GM12874 (cell line): ENCODE results near the gene ATP5MC2.

Experiments
- TF ChIP-seq, protein P1 (sequence below): IDR thresholded peaks from 2 replicates; pipeline ENCODE4 v1.5.1; 2011; ENCODE audit warnings: low read depth, mild to moderate bottlenecking, control low read depth, low read length, moderate library complexity; ENCODE audit not compliant: insufficient read depth

ATP5MC2 gene

DNA sequence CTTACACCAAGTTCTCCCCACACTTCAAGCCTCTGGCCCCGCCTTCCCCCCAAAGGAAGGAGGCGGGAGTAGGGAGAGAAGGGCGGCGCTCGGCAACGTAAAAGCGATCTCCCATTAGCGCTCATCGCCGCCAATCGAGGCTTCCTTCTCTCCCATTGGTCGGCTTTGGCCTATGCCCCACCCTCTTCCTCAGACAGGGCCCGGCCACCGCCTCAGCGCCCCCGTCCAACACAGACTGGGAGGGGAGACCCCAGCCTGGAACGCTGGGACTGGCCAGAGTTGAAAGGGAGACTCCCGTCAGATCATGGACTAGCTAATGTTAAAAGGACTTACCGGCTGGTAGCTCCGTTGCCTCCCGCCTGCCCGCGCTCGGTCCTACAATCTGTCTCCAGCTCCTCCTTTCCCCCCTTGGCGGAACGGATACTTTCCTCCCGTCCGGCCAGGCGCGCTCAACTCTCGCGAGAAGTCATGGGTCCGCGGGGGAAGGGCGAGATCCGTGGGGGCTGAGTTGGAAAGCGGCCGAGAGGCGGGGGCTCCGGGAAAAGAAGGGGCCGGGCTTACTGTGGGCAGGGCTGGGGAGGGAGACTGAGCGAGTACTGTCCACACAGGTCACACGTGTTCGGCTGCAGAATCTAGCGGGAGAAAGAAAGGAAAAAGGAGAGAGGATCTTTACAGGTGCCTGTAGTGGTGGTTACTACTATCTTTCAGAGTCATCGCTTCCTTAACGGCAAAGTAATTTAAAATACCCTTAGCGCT is 49.8 kb downstream of the ATP5MC2 start, which contains the start of gene ATF7:
ATF7 (minus strand) TSS at position 437 of the 756 bp plus-strand sequence. CDS start 25,382 bp downstream, outside the sequence.
- TF ChIP-seq, protein P1, sequence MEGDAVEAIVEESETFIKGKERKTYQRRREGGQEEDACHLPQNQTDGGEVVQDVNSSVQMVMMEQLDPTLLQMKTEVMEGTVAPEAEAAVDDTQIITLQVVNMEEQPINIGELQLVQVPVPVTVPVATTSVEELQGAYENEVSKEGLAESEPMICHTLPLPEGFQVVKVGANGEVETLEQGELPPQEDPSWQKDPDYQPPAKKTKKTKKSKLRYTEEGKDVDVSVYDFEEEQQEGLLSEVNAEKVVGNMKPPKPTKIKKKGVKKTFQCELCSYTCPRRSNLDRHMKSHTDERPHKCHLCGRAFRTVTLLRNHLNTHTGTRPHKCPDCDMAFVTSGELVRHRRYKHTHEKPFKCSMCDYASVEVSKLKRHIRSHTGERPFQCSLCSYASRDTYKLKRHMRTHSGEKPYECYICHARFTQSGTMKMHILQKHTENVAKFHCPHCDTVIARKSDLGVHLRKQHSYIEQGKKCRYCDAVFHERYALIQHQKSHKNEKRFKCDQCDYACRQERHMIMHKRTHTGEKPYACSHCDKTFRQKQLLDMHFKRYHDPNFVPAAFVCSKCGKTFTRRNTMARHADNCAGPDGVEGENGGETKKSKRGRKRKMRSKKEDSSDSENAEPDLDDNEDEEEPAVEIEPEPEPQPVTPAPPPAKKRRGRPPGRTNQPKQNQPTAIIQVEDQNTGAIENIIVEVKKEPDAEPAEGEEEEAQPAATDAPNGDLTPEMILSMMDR: no peak

DNA sequence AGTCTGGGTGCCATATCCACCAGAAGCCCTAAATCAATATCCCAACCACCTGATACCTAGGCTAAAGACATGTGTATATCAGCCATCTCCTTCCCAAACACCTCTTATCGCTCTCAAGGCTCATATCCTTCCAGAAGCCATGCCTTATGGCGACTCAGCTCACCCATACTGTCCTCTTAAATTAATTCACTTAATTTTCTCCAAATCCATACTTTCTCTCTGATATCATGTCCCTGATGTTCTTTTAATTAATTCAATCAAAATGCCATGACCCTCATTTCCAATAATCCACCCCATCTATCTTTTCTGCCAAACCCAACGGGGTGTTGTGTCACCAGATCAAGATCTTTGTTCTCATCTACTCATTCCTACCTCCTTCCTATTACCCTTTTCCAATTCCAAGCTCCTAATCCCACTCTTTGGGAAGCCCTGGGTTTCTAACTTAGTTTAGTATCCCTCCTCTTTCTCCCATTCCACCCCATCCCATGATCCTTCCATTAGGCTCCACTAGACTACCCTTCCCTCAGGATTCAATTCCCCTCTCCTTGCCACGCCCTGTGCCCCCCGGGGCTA is 50.4 kb downstream of the ATP5MC2 start:
- TF ChIP-seq, protein P1: no peak

GRCh38 chr12:53624956-53625355 is 50.9 kb downstream of the ATP5MC2 start:
- TF ChIP-seq, protein P1: no peak

DNA sequence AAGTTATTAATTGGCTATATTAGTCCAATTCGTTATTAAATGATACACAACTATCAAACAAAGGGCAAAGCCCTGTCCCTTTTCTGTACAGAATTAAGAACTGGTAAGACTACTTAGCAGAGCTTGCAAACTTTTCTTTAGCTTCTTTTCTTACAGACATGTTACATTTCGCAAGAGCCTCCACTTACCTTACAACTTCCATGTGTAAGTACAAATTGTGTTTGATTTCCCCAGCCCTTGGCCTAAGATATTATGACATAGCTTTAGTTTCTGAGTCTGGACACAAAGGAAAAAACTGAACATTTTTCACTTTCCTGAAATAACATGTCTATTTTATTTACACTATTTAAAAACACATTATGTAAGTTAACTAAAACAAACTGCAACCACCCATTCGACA is 51.4 kb downstream of the ATP5MC2 start:
- TF ChIP-seq, protein P1: no peak

GRCh38 chr12:53623548-53624385 is 52.1 kb downstream of the ATP5MC2 start:
- TF ChIP-seq, protein P1: no peak

- TF ChIP-seq, protein P1: no peak
Observed at GRCh38 chr12:53622724-53623123, 53.2 kb downstream of the ATP5MC2 start.

- TF ChIP-seq, protein P1: no peak
Observed at GRCh38 chr12:53618275-53618674, 57.6 kb downstream of the ATP5MC2 start.
